GM21737 (cell line): Measurements from ENCODE around the gene INPP5A.

Experiments
- ATAC-seq: cut with Tn5 transposase; IDR thresholded peaks from one replicate; pipeline ENCODE4 v1.9.1; 2021; ENCODE audit warnings: mild to moderate bottlenecking, moderate library complexity; ENCODE audit not compliant: unreplicated experiment

The INPP5A gene

DNA sequence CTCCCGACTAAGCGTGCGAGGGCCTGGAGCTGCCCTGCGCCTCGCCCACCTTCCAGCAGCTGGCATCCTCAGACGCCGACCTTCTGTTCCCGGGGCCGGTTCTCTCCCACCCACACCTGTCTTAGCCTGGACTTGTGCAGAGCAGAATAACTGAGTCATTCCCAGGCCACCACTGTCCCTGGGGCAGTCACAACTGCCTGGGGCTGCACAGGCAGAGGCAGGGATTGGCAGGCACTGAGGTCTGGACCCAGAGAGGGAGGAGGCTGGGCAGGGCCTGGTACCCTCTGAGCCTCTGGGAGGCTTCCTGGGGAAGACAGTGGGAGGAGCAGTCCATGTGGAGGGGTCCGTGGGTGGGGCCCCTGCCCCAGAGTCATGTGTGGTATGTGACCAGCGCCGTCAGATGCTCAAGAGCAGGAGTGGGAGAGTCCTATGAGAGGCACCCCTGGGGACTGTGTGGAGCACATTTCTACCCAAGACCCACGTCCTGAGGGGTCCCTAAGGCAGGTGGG, 174.1 kb downstream of the INPP5A start:
- ATAC-seq, result no peak

DNA sequence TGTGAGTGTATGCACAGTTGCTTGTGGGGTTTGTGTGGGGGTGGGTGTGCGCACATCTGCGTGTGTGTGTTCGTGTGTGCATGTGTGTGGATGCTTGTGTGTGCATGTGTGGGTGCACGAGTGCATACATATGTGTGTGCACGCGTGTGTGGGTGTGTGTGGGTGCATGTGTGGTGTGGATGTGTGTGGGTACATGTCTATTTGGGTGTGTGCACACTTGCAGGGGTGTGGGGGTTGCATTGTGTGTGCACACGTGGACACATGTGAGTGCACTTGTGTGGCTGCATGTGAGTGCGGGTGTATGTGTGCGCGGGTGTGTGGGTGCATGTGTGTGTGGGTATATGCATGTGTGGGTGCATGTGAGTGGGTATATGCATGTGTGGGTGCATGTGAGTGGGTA, 174.7 kb downstream of the INPP5A start:
- ATAC-seq, result no peak

DNA sequence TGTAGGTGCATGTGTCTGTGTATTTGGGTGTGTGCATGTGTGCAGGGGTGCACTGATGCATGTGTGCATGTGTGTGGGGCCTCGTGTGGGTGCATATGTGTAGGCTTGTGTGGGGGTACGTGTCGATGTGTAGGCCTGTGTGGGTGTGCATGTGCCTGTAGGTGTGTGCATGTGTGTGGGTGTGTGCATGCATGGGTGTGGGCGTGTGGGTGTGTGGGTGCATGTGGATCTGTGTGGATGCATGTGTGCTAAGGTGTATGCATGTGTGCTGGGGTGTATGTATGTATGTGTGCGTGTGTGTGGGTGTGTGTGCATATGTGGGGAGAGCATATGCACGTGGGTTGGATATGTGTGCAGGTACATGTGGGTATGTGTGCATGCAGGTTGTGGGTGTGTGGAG, 175.2 kb downstream of the INPP5A start:
- no peak for ATAC-seq

DNA sequence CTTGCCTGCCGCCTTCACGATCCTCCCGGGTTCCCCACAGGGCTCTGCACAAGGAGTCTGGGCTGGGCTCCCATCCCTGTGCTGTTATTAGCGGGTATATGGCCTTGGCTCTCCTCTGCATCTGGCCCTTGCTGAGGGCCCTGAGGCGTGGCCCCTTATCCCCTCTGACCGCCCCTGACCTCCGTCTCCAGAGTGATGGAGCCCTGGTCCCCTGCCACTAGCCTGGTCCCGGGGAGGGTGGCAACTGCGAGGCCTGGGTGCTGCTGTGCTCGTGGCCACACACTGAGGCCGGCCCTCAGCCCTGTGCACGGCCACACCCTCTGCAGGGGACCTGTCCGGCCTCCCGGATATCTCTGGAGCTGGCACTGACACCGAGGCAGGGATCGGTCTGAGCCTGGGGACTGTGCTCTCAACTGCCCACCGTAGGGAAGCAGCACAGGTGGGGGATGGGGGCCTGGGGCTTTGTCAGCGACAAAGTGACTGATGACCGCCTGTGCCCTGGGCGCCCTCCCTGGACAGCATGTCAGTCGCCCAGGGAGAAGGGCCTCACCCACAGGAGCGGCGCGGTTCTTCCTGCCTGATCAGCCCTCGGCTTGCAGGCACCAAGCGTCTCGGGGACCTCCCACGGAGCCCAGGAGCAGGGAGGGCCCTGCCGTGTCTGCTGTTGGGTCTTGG, 176.0 kb downstream of the INPP5A start:
- ATAC-seq, result no peak

DNA sequence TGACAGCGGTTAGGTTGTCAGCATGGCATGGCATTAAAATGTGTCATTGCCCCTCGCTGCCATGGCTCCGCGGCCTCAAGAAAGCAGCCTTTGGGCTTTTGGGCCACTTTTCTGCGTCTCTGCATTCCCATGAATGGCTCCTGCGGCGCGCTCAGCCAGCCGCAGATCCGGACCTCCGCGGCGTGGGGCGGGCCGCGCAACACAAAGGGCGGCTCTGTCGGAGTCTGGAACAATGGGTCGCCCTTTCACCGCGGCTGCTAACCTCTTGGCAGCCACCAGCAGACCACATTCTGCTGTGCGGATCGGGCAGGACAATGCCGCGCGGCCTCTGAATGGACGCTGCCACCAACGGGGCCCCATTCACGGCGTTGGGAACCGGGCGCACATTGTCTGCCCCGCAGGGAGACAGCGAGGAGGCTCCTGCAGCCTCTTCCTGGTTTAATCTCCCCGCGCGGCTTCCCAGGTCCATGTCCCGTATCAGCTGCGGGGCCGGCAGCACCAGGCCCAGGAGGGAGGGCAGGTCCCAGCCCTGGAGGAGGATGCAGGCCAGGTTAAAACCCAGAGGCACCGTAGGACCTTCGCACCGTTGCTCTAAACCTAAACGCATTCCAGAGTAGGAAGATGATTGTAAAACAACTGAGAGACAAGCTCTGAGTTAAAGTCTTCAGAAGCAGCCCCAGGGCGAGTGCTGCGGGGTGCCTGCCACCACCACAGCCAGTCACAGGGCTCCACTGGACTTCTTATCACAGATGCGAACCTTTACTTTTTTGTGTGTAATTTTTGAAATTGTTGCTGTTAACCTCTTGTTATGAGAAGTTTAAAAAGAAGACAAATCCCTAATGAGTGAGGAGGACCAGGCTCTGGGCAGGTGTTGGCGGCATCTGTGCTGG, 176.8 kb downstream of the INPP5A start:
- no peak for ATAC-seq

DNA sequence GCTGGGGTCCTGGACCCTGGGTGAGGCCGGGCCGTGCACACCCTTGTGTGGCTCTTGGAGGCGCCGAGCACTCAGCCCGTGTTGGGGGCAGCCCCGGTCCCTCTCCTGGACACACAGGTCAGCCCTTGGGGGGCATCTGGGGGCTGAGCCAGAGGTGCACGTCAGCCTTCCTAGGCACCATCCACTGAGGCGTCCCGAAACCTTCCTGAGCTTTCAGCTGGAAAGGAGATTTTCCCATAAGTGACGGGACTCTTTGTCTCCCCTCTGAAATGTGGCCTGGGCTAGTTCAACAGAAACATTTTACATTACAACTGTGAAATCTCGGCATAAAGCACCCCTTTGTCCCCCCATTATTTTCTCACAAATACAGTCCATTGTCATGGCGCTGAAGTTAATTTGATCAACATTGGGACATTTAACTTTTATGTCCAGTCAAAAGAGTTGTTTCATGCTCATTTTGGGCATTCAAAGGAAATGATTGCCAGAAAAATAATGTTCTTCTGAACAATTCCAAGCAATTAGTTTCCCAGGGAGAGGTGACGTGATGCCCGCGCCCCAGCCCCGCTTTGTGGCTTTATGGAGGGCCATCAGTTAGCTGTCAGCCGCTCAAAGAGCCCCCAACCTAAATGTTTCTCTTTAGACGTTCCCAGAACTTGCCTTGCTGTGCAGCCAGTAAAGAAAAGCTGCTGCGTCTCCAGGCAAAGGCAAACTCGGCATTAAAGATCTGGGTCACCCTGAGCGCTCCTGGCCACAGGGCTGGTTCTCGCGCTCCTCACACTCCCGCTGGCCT, 177.6 kb downstream of the INPP5A start:
- ATAC-seq, result no peak

DNA sequence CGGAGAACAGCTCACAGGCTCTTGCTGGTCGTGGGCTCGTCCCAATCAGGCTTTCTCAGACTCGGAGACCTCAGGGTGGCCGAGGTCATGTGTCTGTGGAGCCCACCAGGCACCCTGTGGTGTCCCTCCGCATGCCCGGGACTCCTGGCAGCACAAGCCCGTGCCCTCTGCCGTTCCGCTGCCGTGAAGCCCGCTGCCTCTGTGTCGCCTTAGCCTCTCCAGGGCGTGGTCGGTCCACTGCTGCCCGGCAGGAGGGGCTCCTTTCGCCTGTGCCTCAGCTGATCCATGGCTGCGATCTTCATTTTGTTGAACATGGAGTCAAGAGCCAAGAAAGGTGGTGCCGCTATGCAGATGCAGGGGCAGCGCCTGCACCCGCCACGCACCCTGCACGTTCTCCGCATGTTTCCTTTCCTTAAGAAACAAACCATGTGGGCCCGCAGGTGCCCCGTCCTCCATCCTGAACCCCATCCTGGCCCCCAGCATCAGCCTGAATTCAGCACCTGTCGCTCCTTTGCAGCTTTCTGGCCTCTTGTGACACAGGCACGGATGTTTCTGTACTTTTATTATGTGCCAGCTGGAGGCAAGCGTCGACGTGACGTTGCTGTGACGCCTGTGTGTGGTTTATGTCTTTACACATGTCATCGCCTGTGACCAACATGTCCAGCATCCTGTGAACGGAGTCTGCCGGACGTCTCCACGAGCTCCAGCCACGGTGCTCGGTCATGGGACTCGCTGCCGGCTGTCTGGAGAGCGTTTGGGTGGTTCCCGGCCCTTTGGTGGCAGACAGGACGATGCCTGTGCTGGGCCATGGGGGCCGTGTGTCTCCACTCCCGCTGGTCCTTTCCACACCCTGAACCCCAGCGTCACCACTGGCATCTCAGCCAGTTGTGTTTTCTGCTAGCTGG, 178.4 kb downstream of the INPP5A start:
- ATAC-seq, result no peak

DNA sequence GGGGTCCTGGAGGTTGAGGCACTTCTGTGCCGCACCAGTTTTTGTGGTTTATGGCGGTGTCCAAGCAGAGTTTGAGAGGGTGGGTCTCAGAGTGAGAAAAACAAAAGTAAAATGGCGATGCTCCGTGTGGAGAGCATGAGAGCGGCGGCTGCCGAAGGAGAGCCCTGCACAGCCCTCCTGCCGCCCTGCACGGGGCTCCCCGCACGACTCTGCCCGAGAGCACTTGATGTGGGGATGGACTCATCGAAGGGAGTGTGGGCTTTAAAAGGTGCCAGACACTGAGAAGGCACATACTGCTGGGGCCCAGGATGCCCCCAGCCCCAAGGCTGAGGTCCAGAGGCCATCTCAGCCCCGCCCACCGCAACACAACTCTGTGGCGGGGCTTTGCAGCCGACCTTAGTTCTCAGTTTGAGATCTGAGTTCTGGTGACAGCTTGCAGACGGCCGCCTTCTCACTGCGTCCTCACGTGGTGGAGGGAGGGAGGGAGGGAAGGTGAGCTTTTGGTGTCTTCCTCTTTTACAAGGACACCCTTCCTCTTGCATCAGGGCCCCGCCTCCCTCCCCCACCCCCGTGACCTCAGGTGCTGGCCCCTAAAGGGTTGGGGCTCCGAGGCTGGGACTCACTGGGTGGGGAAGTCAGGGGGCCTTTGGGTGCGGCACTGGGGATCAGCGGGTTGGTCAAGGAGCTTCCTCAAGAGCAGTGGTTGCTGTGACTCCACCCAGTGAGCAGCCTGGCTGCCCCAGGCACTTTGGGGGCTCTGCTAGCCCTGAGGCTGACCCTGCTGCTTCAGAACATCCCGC, 179.3 kb downstream of the INPP5A start:
- ATAC-seq, result no peak

DNA sequence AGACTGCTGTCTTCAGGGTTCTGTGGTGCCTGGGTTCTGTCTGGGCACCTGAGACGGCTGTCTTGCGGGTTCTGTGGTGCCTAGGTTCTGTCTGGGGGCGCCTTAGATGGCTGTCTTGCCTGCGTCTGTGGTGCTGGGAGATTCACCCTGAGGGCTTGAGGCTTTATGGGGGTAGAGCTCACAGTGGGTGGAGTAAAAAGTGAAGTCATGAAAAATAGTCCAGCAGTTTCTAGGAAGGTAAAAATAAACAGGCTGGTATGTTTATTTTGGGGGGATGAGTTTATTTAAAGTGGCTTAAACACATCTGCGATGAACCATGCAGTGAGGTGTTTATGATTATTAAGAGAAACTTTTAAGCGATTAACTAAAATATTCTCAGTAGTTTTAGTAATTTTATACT, 184.1 kb downstream of the INPP5A start:
- no peak for ATAC-seq

DNA sequence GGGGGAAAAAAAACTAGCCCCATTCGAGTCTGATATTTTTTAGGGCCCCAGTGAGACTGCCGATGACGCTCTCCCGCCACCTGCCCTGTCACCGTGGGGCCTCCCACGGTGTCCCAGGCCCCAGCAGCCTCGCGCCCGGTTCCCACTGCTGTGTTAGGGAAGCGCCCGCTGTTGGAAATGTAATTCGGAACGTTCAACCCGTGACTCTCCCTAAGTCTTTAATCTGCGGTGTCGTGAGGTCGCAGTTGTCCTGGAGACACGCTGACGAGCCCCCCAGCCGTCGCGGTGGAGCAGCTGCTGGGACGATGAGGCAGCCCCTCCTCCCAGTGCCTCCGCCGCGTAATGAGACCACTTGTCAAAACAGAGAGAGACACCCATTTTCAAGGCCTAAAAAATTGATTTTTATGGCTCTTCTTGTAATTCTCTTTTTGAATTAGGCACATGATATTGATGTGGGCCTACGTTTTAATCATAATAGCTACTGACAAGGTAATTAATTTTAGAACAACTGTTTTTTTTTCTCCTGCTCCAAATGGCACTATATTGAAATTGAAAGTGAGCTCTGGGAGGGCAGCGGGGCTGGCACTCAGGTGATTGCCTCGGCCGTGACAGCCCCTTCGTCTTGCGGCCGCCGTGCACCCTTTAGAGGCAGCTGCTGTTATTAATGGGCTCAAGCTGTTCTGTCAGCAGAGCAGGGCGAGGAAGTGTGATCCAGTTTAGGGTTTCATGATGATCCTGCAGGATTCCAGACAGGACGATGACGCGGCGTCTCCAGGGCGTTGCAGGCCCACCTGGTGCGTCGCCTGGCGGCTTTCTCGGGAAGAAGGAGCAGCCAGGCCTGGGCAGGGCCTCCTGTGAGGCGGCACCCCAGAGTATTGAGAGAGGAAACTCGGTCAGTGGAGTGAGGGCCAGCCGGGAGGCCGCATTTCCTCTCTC, 185.1 kb downstream of the INPP5A start:
- ATAC-seq, result no peak

DNA sequence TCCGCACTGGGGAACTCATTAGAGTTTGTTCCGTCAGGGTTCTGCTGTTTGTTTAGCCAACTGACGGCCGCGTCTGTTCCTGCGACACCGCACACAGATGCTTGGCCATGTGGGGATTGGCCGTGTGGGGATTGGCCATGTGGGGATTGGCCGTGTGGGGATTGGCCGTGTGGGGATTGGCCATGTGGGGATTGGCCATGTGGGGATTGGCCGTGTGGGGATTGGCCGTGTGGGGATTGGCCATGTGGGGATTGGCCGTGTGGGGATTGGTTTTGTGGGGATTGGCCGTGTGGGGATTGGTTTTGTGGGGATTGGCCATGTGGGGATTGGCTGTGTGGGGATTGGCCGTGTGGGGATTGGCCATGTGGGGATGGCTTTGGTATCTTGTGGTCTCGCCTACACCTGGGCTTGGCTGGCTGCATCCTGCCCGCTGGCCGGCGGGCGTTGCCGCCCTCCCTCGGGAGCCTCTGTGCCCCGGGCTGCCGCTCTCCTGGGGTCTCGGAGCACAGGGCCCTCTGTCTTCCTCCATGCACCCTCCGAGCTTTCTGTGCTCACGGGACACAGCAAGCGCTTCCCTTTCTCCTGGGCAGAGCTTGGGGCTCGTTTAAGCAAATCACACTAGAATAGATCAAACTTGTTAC, 185.9 kb downstream of the INPP5A start:
- no peak for ATAC-seq

DNA sequence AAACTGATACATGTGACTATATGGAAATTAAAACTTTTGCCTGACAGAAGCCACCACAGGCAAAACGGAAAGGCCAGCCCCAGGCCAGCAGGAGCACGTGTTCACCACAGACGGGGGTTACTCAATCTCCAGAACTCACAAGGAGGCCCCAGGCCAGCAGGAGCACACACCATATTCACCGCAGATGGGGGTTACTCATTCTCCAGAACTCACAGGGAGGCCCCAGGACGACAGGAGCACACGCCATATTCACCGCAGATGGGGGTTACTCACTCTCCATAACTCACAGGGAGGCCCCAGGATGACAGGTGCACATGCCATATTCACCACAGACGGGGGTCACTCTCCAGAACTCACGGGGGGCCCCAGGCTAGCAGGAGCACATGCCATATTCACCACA, 186.9 kb downstream of the INPP5A start:
- no peak for ATAC-seq

DNA sequence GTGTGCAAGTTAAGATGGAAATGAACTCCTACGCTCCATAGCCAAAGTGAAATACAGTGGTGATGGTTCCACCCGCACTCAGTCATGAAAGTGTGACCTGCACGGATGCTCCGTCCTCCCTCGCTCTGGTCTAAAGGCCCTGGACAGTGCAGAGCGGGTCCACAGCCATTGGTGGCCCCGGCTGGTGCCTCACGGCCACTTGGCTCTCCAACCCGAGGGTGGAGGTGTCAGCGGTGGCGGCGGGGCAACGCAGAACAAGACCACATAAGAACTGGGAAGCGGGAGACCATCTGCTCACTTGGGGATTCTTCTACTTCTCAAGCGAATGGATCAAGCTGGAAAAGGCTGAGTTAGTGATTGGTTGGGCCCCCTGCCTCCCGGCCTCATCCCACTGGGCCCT, 187.6 kb downstream of the INPP5A start:
- no peak for ATAC-seq

DNA sequence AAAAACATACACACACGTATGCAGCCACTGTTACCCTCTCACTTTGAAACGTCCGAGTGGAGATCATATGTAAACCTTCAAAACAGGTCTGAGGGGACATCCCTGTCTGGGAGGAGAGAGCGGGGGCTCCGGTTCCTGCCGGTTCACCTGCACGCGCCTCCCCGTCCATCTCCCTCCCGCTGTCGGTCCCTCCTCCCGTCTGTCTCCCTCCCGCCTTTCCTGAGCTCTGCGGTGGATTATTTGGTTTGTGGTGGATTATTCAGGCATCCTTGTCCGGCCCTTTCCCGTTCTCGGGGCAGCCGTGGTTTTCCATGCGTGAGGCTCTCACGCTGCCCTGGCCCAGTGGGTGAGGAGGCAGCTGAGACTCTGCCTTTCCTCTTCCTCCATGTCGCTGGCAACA, 188.6 kb downstream of the INPP5A start:
- ATAC-seq, result no peak

DNA sequence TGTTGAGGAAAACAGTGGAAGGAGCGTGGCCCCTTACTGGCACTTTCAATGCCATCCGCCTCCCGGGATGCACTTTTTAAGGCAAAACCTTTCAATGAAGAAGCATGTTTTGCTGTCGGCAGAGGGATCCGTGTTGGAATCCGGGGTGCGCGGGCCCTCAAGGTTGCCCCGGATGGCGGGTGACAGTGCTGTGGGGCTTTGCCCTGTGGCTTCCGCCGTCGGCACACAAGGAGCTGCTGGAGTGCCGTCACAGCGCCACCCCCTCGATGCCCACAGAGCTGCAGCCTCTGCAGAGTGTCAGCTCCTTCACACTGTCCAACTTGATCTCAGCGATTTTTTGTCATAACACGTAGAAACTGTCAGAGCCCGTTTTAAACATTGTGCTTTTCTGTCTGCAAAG, 189.4 kb downstream of the INPP5A start:
- ATAC-seq, result no peak

DNA sequence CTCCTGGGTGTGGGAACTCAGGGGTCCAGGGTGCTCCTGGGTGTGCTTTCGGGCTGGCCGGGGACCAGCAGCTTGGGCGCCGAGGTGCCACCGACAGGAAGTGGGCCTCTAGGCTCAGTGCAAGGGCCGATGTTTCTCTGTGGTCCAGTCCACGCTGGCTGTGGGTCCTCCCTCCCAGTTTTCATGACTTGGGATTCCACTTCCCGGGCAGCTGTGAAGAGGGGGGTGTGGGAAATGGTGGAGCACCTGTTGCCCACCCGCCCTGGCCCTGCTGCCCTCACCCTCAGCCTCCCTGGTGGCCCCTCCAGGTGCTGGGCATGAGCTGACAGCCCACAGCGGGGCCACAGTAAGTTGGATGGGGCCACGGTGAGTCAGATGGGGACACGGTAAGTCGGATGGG, 189.8 kb downstream of the INPP5A start:
- no peak for ATAC-seq

DNA sequence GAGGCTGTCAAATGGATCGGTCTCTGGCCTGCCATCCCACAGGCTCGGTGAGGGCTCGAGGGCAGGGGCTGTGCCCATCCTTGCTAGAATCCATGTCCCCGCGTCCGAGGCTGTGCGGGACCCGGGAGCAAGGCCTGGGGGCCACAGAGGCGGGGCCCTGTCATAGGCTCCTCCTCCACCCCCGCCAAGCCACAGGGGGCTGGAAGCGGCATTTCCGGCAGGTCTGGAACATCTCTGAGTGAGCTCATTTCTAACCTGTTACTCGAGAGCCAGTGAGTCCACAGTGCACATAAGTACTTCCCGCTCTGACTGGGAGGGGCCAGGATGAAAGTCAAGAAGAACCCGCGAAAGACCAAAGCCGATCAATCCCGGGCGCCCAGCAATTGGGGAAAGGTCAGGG, 190.7 kb downstream of the INPP5A start:
- ATAC-seq, result no peak

DNA sequence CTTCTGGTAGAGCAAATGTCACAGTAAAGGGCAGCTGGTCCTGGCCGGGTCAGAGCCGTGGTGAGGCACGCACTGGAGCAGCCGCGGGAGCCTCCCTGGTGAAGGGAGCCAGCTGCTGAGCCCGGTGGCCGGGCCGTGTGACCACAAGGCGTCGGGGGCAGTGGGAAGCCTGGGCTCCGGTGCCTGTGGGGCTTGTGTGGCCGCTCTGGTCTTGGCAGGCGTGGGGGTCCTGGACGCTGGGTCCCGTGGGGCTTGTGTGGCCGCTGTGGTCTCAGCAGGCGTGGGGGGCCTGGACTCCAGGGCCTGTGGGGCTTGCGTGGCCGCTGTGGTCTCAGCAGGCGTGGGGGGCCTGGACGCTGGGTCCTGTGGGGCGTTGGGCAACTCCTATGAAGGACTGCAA, 191.2 kb downstream of the INPP5A start:
- no peak for ATAC-seq
